ENCODE data around the gene TUT1.
A peak's percentile ranks its signal among the peaks of the same experiment; 100 is the strongest.
"Not testable (repeated sequence)": the region's sequence is repeated elsewhere in the genome, so short reads cannot be mapped to it uniquely, and the experiment has no call there.

The TUT1 gene

GRCh38 chr11:62593434-62594044, 2.2 kb upstream of the TUT1 start:
- H3K4me1 ChIP-seq (ENCODE audit: low read length): peaks cover 25% of the 10 kb centered on the region
- H3K9ac ChIP-seq (ENCODE audit: low read length): no peak overlapping the region
- peaks cover 43% of the 10 kb centered on the region for H3K79me2 ChIP-seq (ENCODE audit: low read length)
- no peak overlapping the region for H3K4me3 ChIP-seq (ENCODE audit: low read length)
- H3K9me3 ChIP-seq (ENCODE audit: insufficient read depth, low read length): no peaks in the 10 kb centered on the region
- TF ChIP-seq EZH2phosphoT487 (IDR thresholded peaks at IDR 0.05; ENCODE audit: low read depth) (no peak), CTCF (IDR thresholded peaks at IDR 0.05; ENCODE audit: low read depth, low read length) (peak; percentile 80)
- no peak overlapping the region for H2AFZ ChIP-seq (ENCODE audit: low read depth, low read length)
- H3K27me3 ChIP-seq (ENCODE audit: low read depth, low read length): no peaks in the 10 kb centered on the region
- H3K27ac ChIP-seq (ENCODE audit: low read length): no peak overlapping the region
- H4K20me1 ChIP-seq (ENCODE audit: insufficient read depth, low read length): no peaks in the 10 kb centered on the region
- peaks cover 51% of the 10 kb centered on the region for H3K36me3 ChIP-seq (replicated peaks; ENCODE audit: low read depth, low read length)
- no peak overlapping the region for H3K4me2 ChIP-seq (ENCODE audit: low read length)

GRCh38 chr11:62592989-62593421, 1.7 kb upstream of the TUT1 start:
- Histone ChIP-seq H4K20me1 (ENCODE audit: insufficient read depth, low read length) (no peaks in the 10 kb centered on the region), H3K79me2 (ENCODE audit: low read length) (peaks cover 37% of the 10 kb centered on the region), H3K27ac (ENCODE audit: low read length) (no peak overlapping the region), H2AFZ (ENCODE audit: low read depth, low read length) (no peak overlapping the region), H3K4me3 (ENCODE audit: low read length) (no peak overlapping the region), H3K9ac (ENCODE audit: low read length) (no peak overlapping the region), H3K36me3 (replicated peaks; ENCODE audit: low read depth, low read length) (peaks cover 50% of the 10 kb centered on the region), H3K4me2 (ENCODE audit: low read length) (peak overlapping the region; percentile 92; the same call in 1 of the 2 replicates), H3K4me1 (ENCODE audit: low read length) (peaks cover 23% of the 10 kb centered on the region), H3K9me3 (ENCODE audit: insufficient read depth, low read length) (no peaks in the 10 kb centered on the region), H3K27me3 (ENCODE audit: low read depth, low read length) (no peaks in the 10 kb centered on the region)
- TF ChIP-seq EZH2phosphoT487 (IDR thresholded peaks at IDR 0.05; ENCODE audit: low read depth): no peak
- TF ChIP-seq CTCF (IDR thresholded peaks at IDR 0.05; ENCODE audit: low read depth, low read length): no peak

GRCh38 chr11:62592146-62592815, 958 bp upstream of the TUT1 start:
- H3K27ac ChIP-seq (ENCODE audit: low read length): peak overlapping the region; percentile 69
- H3K4me1 ChIP-seq (ENCODE audit: low read length): peaks cover 23% of the 10 kb centered on the region
- H3K79me2 ChIP-seq (ENCODE audit: low read length): peaks cover 37% of the 10 kb centered on the region
- H4K20me1 ChIP-seq (ENCODE audit: insufficient read depth, low read length): no peaks in the 10 kb centered on the region
- TF ChIP-seq CTCF (IDR thresholded peaks at IDR 0.05; ENCODE audit: low read depth, low read length) (no peak), EZH2phosphoT487 (IDR thresholded peaks at IDR 0.05; ENCODE audit: low read depth) (no peak)
- H3K9me3 ChIP-seq (ENCODE audit: insufficient read depth, low read length): no peaks in the 10 kb centered on the region
- H3K36me3 ChIP-seq (replicated peaks; ENCODE audit: low read depth, low read length): peaks cover 50% of the 10 kb centered on the region
- H3K4me3 ChIP-seq (ENCODE audit: low read length): peak overlapping the region; percentile 79
- H2AFZ ChIP-seq (ENCODE audit: low read depth, low read length): no peak overlapping the region; the same call in 1 of the 2 replicates
- H3K4me2 ChIP-seq (ENCODE audit: low read length): peak overlapping the region; percentile 92
- H3K27me3 ChIP-seq (ENCODE audit: low read depth, low read length): no peaks in the 10 kb centered on the region
- peak overlapping the region; percentile 65 for H3K9ac ChIP-seq (ENCODE audit: low read length)

- Histone ChIP-seq H4K20me1 (ENCODE audit: insufficient read depth, low read length) (no peaks in the 10 kb centered on the region), H3K79me2 (ENCODE audit: low read length) (peaks cover 43% of the 10 kb centered on the region), H3K4me1 (ENCODE audit: low read length) (peaks cover 23% of the 10 kb centered on the region), H3K4me3 (ENCODE audit: low read length) (no peak overlapping the region), H3K36me3 (replicated peaks; ENCODE audit: low read depth, low read length) (peaks cover 31% of the 10 kb centered on the region), H3K9ac (ENCODE audit: low read length) (no peak overlapping the region), H2AFZ (ENCODE audit: low read depth, low read length) (no peak overlapping the region), H3K9me3 (ENCODE audit: insufficient read depth, low read length) (no peaks in the 10 kb centered on the region), H3K27me3 (ENCODE audit: low read depth, low read length) (no peaks in the 10 kb centered on the region), H3K4me2 (ENCODE audit: low read length) (no peak overlapping the region), H3K27ac (ENCODE audit: low read length) (no peak overlapping the region)
- peak; percentile 34; the same call in 1 of the 2 replicates for TF ChIP-seq CTCF (IDR thresholded peaks at IDR 0.05; ENCODE audit: low read depth, low read length)
- no peak for TF ChIP-seq EZH2phosphoT487 (IDR thresholded peaks at IDR 0.05; ENCODE audit: low read depth)
These were observed 2.2 kb downstream of the TUT1 start for GRCh38 chr11:62588966-62589637.

GRCh38 chr11:62585356-62585755, 6.0 kb downstream of the TUT1 start:
- not testable (repeated sequence) for H3K4me1 ChIP-seq (ENCODE audit: low read length); H2AFZ ChIP-seq (ENCODE audit: low read depth, low read length); H3K9ac ChIP-seq (ENCODE audit: low read length); H4K20me1 ChIP-seq (ENCODE audit: insufficient read depth, low read length); H3K4me2 ChIP-seq (ENCODE audit: low read length); H3K4me3 ChIP-seq (ENCODE audit: low read length); H3K27me3 ChIP-seq (ENCODE audit: low read depth, low read length); H3K9me3 ChIP-seq (ENCODE audit: insufficient read depth, low read length); H3K27ac ChIP-seq (ENCODE audit: low read length)
- H3K36me3 ChIP-seq (replicated peaks; ENCODE audit: low read depth, low read length): peaks cover 44% of the 10 kb centered on the region
- H3K79me2 ChIP-seq (ENCODE audit: low read length): peaks cover 33% of the 10 kb centered on the region

- not testable (repeated sequence) for H3K4me2 ChIP-seq (ENCODE audit: low read length); H2AFZ ChIP-seq (ENCODE audit: low read depth, low read length); H3K4me3 ChIP-seq (ENCODE audit: low read length); H3K9ac ChIP-seq (ENCODE audit: low read length); H3K27ac ChIP-seq (ENCODE audit: low read length); H3K9me3 ChIP-seq (ENCODE audit: insufficient read depth, low read length); H3K4me1 ChIP-seq (ENCODE audit: low read length); H3K27me3 ChIP-seq (ENCODE audit: low read depth, low read length); H4K20me1 ChIP-seq (ENCODE audit: insufficient read depth, low read length)
- H3K79me2 ChIP-seq (ENCODE audit: low read length): peaks cover 12% of the 10 kb centered on the region; the same call in 1 of the 2 replicates
- H3K36me3 ChIP-seq (replicated peaks; ENCODE audit: low read depth, low read length): peaks cover 52% of the 10 kb centered on the region
These were observed 9.6 kb downstream of the TUT1 start for GRCh38 chr11:62581735-62582134.
